Lower leg skin (tissue), 3 donors: Measurements from ENCODE around the gene FAM83E.

Experiments
- CTCF ChIP-seq, 3 donors: fragments of 450-650 bp; IDR thresholded peaks; one replicate each; pipeline ENCODE4 v1.5.1; 2016; ENCODE audit warnings: antibody characterized with exemption in 3 of 3, mild to moderate bottlenecking in 3 of 3, moderate library complexity in 2 of 3
- POLR2A ChIP-seq, 2 donors: fragments of 450-650 bp; IDR thresholded peaks; one replicate each; pipeline ENCODE4 v1.6.1; 2016 to 2017; ENCODE audit warnings: antibody characterized with exemption in 2 of 2, mild to moderate bottlenecking in 1 of 2, moderate library complexity in 1 of 2

GRCh38 chr19:48568345-48568886 is 46.5 kb downstream of the FAM83E start:
- TF ChIP-seq CTCF (IDR thresholded peaks at IDR 0.05) (no peak), POLR2A (IDR thresholded peaks at IDR 0.05) (no peak)
